Measurements from ENCODE around the gene GSTO2. TPM values are rescaled to one million over a fixed set of nuclear protein-coding genes. Genes with fewer than 3 reads are reported as not detected.

Gene GSTO2
- polyA plus RNA-seq, 1 experiment = 1.7 TPM

- POLR2A ChIA-PET = interaction anchor here (0.9 to 1.2 kb wide), 3 partner anchors 13 to 21 kb away, joined by 3 to 5 read pairs (median 4); partner anchors contain the start of gene ITPRIP
- Histone ChIP-seq H3K27me3 (ENCODE audit: control insufficient read depth, insufficient read depth, low read length) (no peaks in the 10 kb centered on the region), H3K27ac (ENCODE audit: low read depth, low read length) (peak overlapping the region; percentile 73), H3K4me3 (ENCODE audit: low read depth, low read length) (no peak overlapping the region), H3K9me3 (ENCODE audit: control insufficient read depth, insufficient read depth, low read length) (no peaks in the 10 kb centered on the region; the same call in 1 of the 2 replicates)
- CTCF ChIA-PET = interaction anchor here (0.9 to 6.0 kb wide), 4 partner anchors 11 to 43 kb away, joined by 3 to 49 read pairs (median 14); no protein-coding TSS in a partner anchor
- no peak for DNase-seq (ENCODE audit: low read depth, low spot score)
- 0 out of 2 replicates have a peak, but pooled peaks have one; percentile 1 for TF ChIP-seq CTCF (IDR thresholded peaks at IDR 0.05; ENCODE audit: low read depth, low read length)
Measured at GRCh38 chr10:104317269-104317710, 48.3 kb downstream of the GSTO2 start.

- Histone ChIP-seq H3K4me3 (ENCODE audit: low read depth, low read length) (no peak overlapping the region), H3K27ac (ENCODE audit: low read depth, low read length) (peak overlapping the region; percentile 65), H3K9me3 (ENCODE audit: control insufficient read depth, insufficient read depth, low read length) (no peaks in the 10 kb centered on the region; the same call in 1 of the 2 replicates), H3K27me3 (ENCODE audit: control insufficient read depth, insufficient read depth, low read length) (no peaks in the 10 kb centered on the region)
- POLR2A ChIA-PET = interaction anchor here (0.9 to 1.2 kb wide), 2 partner anchors 19 to 21 kb away, joined by 3 to 5 read pairs; partner anchors contain the start of gene ITPRIP
- CTCF ChIA-PET = interaction anchor here (0.9 to 6.0 kb wide), 4 partner anchors 12 to 43 kb away, joined by 3 to 49 read pairs (median 14); no protein-coding TSS in a partner anchor
- TF ChIP-seq CTCF (IDR thresholded peaks at IDR 0.05; ENCODE audit: low read depth, low read length) = no peak
- no peak for DNase-seq (ENCODE audit: low read depth, low spot score)
Measured at GRCh38 chr10:104317726-104318299, 48.8 kb downstream of the GSTO2 start.

GRCh38 chr10:104318326-104318725 is 49.3 kb downstream of the GSTO2 start:
- ChIA-PET CTCF (interaction anchor here (3.9 to 6.0 kb wide), 2 partner anchors 12 to 26 kb away, joined by 22 to 49 read pairs; no protein-coding TSS in a partner anchor), POLR2A (interaction anchor here (0.5 kb wide), 1 partner anchor 20 kb away, joined by 3 read pairs; the partner anchor contains the start of gene ITPRIP)

GRCh38 chr10:104318810-104319741 is 50.1 kb downstream of the GSTO2 start:
- H3K27me3 ChIP-seq (ENCODE audit: control insufficient read depth, insufficient read depth, low read length) = no peaks in the 10 kb centered on the region
- H3K4me3 ChIP-seq (ENCODE audit: low read depth, low read length) = no peak overlapping the region
- ChIA-PET CTCF (interaction anchor here (3.9 to 6.0 kb wide), 2 partner anchors 13 to 27 kb away, joined by 22 to 49 read pairs; no protein-coding TSS in a partner anchor), POLR2A (interaction anchor here (0.5 kb wide), 1 partner anchor 19 kb away, joined by 3 read pairs; the partner anchor contains the start of gene ITPRIP)
- H3K27ac ChIP-seq (ENCODE audit: low read depth, low read length) = peak overlapping the region; percentile 77
- no peak for TF ChIP-seq CTCF (IDR thresholded peaks at IDR 0.05; ENCODE audit: low read depth, low read length)
- DNase-seq (ENCODE audit: low read depth, low spot score) = no peak
- no peaks in the 10 kb centered on the region; the same call in 1 of the 2 replicates for H3K9me3 ChIP-seq (ENCODE audit: control insufficient read depth, insufficient read depth, low read length)

More at GRCh38 chr10:104318326-104318725, 49.3 kb downstream of the GSTO2 start:
- Histone ChIP-seq H3K4me3 (ENCODE audit: low read depth, low read length) (no peak overlapping the region), H3K27me3 (ENCODE audit: control insufficient read depth, insufficient read depth, low read length) (no peaks in the 10 kb centered on the region), H3K27ac (ENCODE audit: low read depth, low read length) (no peak overlapping the region), H3K9me3 (ENCODE audit: control insufficient read depth, insufficient read depth, low read length) (no peaks in the 10 kb centered on the region; the same call in 1 of the 2 replicates)
- no peak for TF ChIP-seq CTCF (IDR thresholded peaks at IDR 0.05; ENCODE audit: low read depth, low read length)
- no peak for DNase-seq (ENCODE audit: low read depth, low spot score)

All from AG04450 (cell line).